Mucosa of gallbladder (tissue), 1 donor: Measurements from ENCODE around the gene TBC1D5. TPM values are rescaled to one million over a fixed set of nuclear protein-coding genes. Genes with fewer than 3 reads are reported as not detected.

Source experiments
- DNase-seq: peaks from one replicate; pipeline ENCODE4 v3.0.0-alpha.2; 2020; ENCODE audit warnings: low spot score
- total RNA-seq: library from RNA; stranded (reverse); gene quantifications from one replicate; pipeline ENCODE4 v1.2.1, GENCODE V29; 2021
- donor health status: DM: no; HTN: no; CAD: no.

Gene TBC1D5
- total RNA-seq, 1 donor from 2014 or later, result 60.0 TPM

- no peak for DNase-seq
These were observed 510.0 kb downstream of the TBC1D5 start for GRCh38 chr3:17232442-17232841.

GRCh38 chr3:17231537-17232261 is 510.7 kb downstream of the TBC1D5 start:
- DNase-seq, result no peak

GRCh38 chr3:17227472-17227871 is 515.0 kb downstream of the TBC1D5 start:
- DNase-seq, result no peak

GRCh38 chr3:17221529-17221928 is 520.9 kb downstream of the TBC1D5 start:
- DNase-seq, result no peak

DNA sequence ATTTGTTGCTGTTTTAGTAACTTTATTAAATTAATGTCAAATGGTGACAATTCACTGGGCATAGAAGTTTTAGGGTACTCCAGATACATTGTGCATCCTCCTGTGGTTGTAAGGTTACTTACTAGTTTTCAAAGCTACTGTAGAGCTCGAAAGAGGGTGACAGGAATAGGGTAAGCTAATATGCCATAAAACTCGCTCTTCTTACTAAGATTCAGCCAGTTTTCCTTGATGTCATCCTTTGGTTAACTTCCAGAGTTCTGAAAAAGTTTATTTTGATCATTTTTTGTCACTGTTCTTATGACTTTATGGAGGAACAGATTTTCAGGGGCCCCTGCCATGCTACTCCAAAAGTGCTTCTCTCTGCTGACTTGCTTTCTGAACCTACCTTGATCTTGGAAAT is 522.8 kb downstream of the TBC1D5 start:
- DNase-seq, result no peak

- DNase-seq, result no peak
These were observed 523.8 kb downstream of the TBC1D5 start for GRCh38 chr3:17218587-17218986.

DNA sequence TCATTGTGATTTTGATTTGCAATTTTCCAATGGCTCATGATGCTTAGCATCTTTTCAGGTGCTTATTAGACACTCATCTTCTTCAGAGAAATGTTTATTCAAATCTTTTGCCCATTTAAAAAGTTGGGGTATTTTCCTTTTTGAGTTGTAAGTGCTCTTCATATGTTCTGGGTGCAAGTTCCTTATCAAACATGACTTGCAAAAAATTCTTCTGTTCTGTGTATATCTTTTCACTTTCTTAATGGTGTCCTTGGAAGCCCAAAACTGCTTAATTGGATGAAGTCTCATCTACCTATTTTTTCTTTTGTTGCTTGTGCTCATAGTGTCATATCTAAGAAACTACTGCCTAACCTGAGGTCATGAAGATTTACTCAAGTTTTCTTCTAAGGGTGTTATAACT is 524.8 kb downstream of the TBC1D5 start:
- no peak for DNase-seq

DNA sequence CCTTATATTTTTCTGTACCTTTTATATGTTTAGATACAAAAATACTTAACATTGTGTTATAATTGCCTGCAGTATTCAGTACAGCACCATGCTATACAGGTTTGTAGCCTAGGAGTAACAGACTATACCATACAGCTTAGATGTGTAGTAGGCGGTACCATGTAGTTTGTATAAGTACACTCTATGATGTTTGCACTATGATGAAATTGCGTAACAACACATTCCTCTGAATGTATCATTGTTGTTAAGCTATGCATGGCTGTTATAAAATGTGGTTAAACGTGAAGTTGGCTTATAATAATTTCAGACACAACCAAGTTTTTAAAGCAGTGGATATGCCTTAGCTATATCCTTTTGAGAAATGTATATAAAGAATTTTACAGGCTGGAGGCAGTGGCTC is 529.3 kb downstream of the TBC1D5 start:
- no peak for DNase-seq

GRCh38 chr3:17207979-17208378 is 534.5 kb downstream of the TBC1D5 start:
- no peak for DNase-seq

- DNase-seq, result no peak
These were observed 535.4 kb downstream of the TBC1D5 start for GRCh38 chr3:17207019-17207418.

- no peak for DNase-seq
These were observed 538.3 kb downstream of the TBC1D5 start for GRCh38 chr3:17204049-17204650.

DNA sequence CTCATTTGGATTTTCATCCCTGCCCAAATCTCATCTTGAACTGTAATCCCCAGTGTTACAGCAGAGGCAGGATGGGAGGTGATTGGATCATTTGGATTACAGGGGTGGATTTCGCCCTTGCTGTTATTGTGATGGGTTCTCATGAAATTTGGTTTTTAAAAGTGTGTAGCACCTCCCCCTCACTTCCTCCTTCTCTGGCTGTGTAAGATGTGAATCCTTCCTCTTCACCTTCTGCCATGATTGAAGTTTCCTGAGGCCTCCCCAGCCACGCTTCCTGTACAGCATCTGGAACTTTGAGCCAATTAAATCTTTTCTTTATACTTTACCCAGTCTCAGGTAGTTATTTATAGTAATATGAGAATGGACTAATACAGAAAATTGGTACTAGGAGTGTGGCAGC is 540.9 kb downstream of the TBC1D5 start:
- DNase-seq, result no peak

- no peak for DNase-seq
These were observed 546.4 kb downstream of the TBC1D5 start for GRCh38 chr3:17195856-17196604.

DNA sequence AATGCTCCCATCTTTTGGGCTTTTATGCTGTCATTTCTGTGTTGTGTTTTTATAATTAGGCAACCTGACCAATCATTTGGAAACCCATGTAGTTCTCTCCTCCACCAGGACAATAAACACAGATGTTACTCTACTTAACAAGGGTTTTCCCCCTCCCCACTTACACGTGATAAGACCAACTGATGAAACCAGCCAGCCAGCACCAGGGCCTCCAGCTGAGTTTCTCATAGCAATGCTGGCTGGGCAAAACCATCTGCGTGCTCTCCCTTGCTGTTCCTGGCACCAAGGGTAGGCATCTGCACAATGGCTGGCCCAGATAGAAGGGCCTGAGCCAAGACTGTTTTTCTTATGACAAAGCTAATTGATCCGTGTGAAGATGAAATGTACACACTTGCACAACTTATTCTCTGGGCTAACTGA is 547.2 kb downstream of the TBC1D5 start:
- no peak for DNase-seq

- DNase-seq, result no peak
These were observed 548.3 kb downstream of the TBC1D5 start for GRCh38 chr3:17194116-17194515.

- no peak for DNase-seq
These were observed 549.4 kb downstream of the TBC1D5 start for GRCh38 chr3:17192995-17193394.

- no peak for DNase-seq
These were observed 551.9 kb downstream of the TBC1D5 start for GRCh38 chr3:17190353-17191078.

GRCh38 chr3:17188378-17188777 is 554.1 kb downstream of the TBC1D5 start:
- DNase-seq, result no peak

GRCh38 chr3:17187589-17188184 is 554.7 kb downstream of the TBC1D5 start:
- no peak for DNase-seq

DNA sequence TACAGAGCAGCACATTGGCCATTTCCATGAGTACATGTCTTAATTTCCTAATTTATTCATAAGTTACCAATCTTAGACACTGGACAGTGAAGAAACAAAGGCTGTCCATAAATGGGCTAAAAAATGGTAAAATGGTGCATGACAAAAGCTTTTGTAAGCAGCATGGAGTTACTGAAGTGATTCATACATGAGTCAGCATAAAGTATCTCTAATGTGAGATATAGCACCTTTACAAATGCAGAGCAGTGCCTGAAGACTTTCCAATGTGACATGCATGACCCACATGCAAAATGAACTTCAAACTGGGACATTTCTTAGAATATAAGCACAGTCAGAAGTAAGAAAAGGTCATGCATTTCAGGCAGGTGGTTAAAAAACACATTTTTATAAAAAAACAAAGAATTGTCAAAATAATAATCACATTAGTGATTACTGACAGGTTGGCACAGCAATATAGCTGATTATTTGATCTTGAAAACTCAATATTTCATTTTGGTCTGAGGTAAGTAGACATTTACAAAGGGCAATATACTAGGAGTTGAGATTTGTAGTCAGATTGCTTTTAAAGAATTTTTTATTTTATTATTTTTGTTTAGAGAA is 558.4 kb downstream of the TBC1D5 start:
- DNase-seq, result no peak

- no peak for DNase-seq
These were observed 560.3 kb downstream of the TBC1D5 start for GRCh38 chr3:17182166-17182565.
